ENCODE data around the gene RAD18.

DNA sequence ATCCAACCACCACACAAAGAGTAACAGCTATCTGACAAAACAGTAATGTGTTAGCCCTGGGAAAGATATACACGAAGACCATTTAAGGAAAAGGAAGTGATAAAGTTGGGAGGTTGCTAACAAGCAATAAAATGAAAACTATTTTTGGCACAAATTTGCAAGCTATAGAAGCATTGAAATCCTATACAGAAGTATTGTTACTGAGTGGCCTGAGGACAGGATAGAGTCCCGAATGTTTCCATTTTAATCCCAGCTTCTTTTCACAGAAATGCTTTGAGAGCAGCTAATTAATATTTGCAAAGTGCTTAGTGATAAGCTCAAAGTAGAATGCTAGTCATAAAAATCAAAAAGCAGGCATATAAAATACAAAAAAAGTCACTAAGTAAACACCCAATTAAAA lies 51.5 kb downstream of the RAD18 start:
- TF ChIP-seq POLR2AphosphoS5 (IDR thresholded peaks at IDR 0.05; ENCODE audit: borderline replicate concordance, low read depth, low read length), result no peak
- no peak for TF ChIP-seq EZH2 (IDR thresholded peaks at IDR 0.05)
- no peak for TF ChIP-seq FOXP2 (optimal IDR thresholded peaks at IDR 0.05; ENCODE audit: control extremely low read depth, extremely low read length, insufficient read depth)

Measured in SK-N-MC (cell line).